ENCODE results near the gene LDLRAD4.
A peak's percentile ranks its signal among the peaks of the same experiment; 100 is the strongest.

The LDLRAD4 gene

DNA sequence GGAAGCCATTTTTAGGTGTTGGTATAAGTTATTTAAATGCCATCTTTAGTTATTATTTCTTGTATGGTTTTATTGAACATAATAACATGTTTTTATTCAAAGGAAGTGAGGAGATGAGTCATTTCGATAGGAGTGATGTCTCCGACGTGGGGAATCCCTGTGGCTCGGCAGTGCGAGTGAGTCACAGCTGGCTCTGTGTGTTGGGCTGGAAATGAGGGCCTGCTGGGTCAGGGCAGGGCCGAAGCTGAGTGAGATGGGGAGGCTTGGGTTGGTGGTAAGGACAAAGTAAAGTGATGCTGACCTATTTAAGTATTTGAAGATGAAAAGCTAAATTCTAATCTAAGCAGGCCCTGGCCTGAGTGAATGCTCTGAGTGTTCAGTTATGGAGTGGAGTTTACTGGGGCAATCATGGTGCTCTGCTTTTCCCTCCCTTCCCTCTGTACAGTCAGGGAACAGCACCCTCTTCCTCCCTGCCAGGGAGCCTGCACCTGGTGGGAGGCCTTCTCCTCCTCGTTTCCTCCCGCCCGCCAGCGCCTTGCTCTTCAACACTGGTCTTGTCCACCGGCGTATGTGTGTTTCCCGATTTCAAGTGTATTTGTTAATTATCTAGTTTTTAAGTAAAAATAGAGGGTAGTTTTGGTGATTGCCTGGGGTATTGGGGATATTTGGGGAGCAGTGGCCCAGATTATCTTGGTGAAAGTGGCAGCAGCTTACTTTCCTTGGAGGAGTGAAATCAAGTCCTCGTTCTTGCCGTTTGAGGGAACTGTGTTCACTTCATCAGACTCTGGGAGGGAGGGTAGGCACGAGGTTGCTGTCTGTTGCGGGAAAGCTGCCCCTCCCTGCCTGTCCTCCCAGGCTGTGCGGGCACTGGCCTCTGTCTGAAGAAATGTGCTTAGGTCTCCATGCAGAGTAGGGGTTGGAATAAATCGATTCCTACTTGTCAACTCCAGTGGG, 157.0 kb downstream of the LDLRAD4 start:
- peak; percentile 84 for DNase-seq (ENCODE audit: low spot score)
- TF ChIP-seq, protein P1, sequence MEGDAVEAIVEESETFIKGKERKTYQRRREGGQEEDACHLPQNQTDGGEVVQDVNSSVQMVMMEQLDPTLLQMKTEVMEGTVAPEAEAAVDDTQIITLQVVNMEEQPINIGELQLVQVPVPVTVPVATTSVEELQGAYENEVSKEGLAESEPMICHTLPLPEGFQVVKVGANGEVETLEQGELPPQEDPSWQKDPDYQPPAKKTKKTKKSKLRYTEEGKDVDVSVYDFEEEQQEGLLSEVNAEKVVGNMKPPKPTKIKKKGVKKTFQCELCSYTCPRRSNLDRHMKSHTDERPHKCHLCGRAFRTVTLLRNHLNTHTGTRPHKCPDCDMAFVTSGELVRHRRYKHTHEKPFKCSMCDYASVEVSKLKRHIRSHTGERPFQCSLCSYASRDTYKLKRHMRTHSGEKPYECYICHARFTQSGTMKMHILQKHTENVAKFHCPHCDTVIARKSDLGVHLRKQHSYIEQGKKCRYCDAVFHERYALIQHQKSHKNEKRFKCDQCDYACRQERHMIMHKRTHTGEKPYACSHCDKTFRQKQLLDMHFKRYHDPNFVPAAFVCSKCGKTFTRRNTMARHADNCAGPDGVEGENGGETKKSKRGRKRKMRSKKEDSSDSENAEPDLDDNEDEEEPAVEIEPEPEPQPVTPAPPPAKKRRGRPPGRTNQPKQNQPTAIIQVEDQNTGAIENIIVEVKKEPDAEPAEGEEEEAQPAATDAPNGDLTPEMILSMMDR (IDR thresholded peaks at IDR 0.05; ENCODE audit: extremely low read depth, missing control alignments), result no peak

DNA sequence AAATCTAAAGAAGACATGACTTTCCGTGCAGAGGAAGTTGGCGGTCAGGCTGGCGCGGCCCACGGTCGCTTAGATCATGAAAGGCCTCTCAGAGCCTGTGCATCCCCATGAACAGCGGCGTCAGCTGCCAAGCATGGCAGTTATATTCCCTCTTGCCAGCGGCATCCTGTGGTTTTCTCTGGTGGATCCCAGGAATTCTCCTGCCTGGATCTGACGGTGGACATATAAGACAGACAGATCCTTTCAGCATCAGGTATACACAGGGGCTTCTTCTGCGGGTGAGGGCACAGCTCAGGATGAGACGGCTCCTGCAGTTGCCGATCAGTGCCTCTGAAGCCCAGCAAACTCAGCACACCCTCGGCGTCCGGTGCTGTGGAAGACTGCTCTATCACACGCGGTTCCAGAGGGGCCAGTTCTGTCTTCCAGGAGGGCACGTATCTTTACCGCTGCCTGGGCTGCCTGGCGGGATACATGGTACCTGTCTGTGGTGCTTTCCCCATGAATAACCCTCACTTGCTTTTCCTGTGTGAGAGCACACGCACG, 157.8 kb downstream of the LDLRAD4 start:
- no peak for DNase-seq (ENCODE audit: low spot score)
- TF ChIP-seq, protein P1 (IDR thresholded peaks at IDR 0.05; ENCODE audit: extremely low read depth, missing control alignments), result no peak

DNA sequence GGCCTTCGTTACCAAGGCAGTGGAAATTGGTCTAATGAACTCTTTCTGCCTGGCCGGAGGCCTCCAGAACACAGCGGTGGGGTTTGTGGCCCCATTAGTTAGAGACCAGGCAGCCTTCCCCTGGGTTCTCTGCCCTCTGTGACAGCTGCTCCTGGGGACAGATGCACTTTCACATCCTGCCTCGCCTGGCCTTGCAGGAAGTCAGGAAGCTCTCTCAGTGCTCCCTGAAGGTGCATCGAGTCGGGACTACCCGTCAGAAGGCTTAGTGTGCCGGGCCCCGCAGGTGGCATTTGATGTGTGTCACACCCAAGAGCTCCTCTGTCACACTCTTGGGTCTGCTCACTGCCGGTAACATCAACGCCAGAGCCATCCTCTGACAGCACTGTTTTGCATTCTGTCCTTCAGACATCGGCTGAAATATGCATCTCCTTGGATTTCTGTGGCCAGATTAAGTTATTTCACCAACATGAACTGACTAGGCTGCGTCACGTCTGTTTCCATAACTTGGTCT, 158.3 kb downstream of the LDLRAD4 start:
- peak; percentile 46 for DNase-seq (ENCODE audit: low spot score)
- TF ChIP-seq, protein P1 (IDR thresholded peaks at IDR 0.05; ENCODE audit: extremely low read depth, missing control alignments), result no peak

DNA sequence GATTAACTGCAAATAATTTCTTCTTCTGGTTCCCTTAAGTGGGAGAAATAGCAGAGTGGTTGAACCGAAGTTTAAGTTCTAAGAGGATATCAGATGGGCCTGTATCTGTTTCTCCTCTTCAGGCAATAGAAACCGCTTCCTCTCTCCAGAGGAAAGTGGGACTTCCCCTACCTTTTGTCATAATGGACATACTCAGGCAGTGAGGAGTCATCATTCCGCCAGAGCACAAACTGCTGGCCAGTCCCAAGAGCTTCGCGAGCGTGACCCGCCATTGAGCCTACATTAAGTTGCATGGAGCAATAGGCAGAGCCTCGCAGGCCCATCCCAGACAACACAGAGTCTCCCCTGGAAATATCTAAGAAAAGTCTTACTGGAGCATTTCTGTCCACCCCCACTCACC, 158.9 kb downstream of the LDLRAD4 start:
- TF ChIP-seq, protein P1 (IDR thresholded peaks at IDR 0.05; ENCODE audit: extremely low read depth, missing control alignments), result no peak
- peak; percentile 25 for DNase-seq (ENCODE audit: low spot score)

DNA sequence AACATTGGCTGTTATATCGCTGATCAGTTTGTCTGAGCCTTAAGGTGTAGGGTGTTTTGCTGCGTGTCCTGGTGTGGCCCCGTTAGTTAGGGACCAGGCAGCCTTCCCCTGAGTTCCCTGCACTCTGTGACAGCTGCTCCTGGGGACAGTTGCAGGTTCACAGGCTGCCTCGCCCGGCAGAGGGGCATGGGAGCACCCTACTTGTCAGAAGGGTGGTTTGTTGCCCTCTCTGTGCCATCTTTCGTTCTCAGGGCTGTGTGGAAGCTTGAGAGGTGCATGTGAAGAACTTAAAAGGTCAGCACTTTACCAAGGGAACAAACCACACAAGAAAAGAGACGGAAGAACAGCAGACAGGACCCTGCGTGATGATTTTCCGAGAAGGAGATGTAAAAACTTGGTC, 159.6 kb downstream of the LDLRAD4 start:
- TF ChIP-seq, protein P1 (IDR thresholded peaks at IDR 0.05; ENCODE audit: extremely low read depth, missing control alignments), result no peak
- DNase-seq (ENCODE audit: low spot score), result peak; percentile 11

DNA sequence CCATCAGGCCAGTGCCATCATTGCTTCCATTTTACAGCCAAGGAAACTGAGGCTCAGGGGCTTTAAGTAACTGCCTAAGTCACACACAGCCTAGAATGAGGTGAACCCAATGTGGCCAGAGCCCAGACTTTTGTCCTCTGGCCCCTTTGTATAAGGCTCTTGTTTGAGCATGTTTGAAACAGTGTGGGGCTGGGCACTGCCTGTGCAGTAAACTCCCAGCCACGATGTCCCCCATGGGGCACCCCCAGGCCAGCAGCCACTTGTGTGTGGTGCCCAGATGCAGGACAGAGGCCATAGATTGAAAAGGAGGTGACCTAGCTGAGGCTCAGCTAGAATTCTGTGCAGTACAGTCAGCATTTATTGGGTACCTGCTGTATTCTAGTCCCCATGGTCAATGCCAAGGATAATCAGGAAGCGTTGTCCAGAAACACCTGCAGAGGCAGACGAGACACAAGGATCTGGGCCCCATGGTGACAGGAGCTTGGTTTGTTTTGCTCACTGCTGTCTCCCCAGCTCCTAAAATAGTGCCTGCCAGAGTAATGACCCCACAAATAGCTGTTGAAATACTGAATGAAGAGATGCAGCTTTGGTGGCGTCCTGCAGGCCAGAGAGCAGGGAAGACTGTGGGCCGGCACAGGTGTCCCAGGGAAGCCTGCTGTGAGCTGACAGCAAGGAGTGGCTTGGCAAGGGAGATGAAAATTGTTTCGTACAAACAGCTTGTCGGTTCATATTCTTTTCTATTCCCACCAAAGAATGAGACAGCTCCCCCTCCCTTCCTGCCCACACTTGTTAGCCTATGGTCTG, 160.7 kb downstream of the LDLRAD4 start:
- DNase-seq (ENCODE audit: low spot score), result no peak
- TF ChIP-seq, protein P1 (IDR thresholded peaks at IDR 0.05; ENCODE audit: extremely low read depth, missing control alignments), result no peak

All from GM20000 (cell line).